Nephron progenitor cell (in vitro differentiated cells): ENCODE results near the gene SHISA4.

Experiments
- DNase-seq: peaks from one replicate; pipeline ENCODE4 v3.0.0; 2021
- H3K27ac Mint-ChIP-seq: 2 replicates; pipeline ENCODE4 v1.8.0; 2021; ENCODE audit warnings: mild to moderate bottlenecking, moderate library complexity, mixed read lengths
- H3K27me3 Mint-ChIP-seq: 2 replicates; pipeline ENCODE4 v1.8.0; 2021; ENCODE audit warnings: mild to moderate bottlenecking, low read depth, mixed read lengths; ENCODE audit not compliant: poor library complexity
- H3K36me3 Mint-ChIP-seq: 2 replicates; pipeline ENCODE4 v1.8.0; 2021; ENCODE audit warnings: low read depth, mixed read lengths
- H3K4me1 Mint-ChIP-seq: 2 replicates; pipeline ENCODE4 v1.8.0; 2021; ENCODE audit warnings: mixed read lengths
- H3K4me3 Mint-ChIP-seq: 2 replicates; pipeline ENCODE4 v1.8.0; 2021; ENCODE audit warnings: mild to moderate bottlenecking, moderate library complexity, mixed read lengths
- H3K9me3 Mint-ChIP-seq: 2 replicates; pipeline ENCODE4 v1.8.0; 2021; ENCODE audit warnings: mild to moderate bottlenecking, moderate library complexity, mixed read lengths
- CTCF ChIP-seq: fragments of 200-600 bp; sonication (generic); IDR thresholded peaks from 2 replicates; pipeline ENCODE4 v1.5.0; 2021; ENCODE audit warnings: antibody characterized with exemption

SHISA4 gene

GRCh38 chr1:201895120-201895665 is 6.5 kb downstream of the SHISA4 start:
- Mint-ChIP-seq H3K4me3 (no peak overlapping the region), H3K27me3 (peaks cover 28% of the 10 kb centered on the region), H3K27ac (no peak overlapping the region), H3K4me1 (peaks cover 47% of the 10 kb centered on the region), H3K9me3 (no peaks in the 10 kb centered on the region), H3K36me3 (peaks cover 22% of the 10 kb centered on the region)
- no peak for DNase-seq
- TF ChIP-seq CTCF, result no peak

GRCh38 chr1:201895913-201896807 is 7.5 kb downstream of the SHISA4 start:
- Mint-ChIP-seq H3K27me3 (peaks cover 27% of the 10 kb centered on the region), H3K4me1 (peaks cover 52% of the 10 kb centered on the region), H3K36me3 (peaks cover 28% of the 10 kb centered on the region), H3K9me3 (no peaks in the 10 kb centered on the region), H3K27ac (peak overlapping the region; percentile 19), H3K4me3 (no peak overlapping the region)
- DNase-seq, result peak; percentile 94
- peak; percentile 89 for TF ChIP-seq CTCF

- Mint-ChIP-seq H3K36me3 (peaks cover 28% of the 10 kb centered on the region), H3K27me3 (peaks cover 23% of the 10 kb centered on the region), H3K4me3 (no peak overlapping the region), H3K4me1 (peaks cover 46% of the 10 kb centered on the region), H3K9me3 (no peaks in the 10 kb centered on the region), H3K27ac (no peak overlapping the region)
- DNase-seq, result no peak
- TF ChIP-seq CTCF, result no peak
Measured at GRCh38 chr1:201896951-201897391, 8.3 kb downstream of the SHISA4 start.

GRCh38 chr1:201898240-201898894 is 9.7 kb downstream of the SHISA4 start:
- H3K4me3 Mint-ChIP-seq, result no peak overlapping the region
- H3K4me1 Mint-ChIP-seq, result peaks cover 50% of the 10 kb centered on the region
- TF ChIP-seq CTCF, result no peak
- no peak overlapping the region for H3K27ac Mint-ChIP-seq
- H3K36me3 Mint-ChIP-seq, result peaks cover 28% of the 10 kb centered on the region
- no peak for DNase-seq
- peaks cover 23% of the 10 kb centered on the region for H3K27me3 Mint-ChIP-seq
- H3K9me3 Mint-ChIP-seq, result no peaks in the 10 kb centered on the region

GRCh38 chr1:201898992-201899391 is 10.3 kb downstream of the SHISA4 start:
- Mint-ChIP-seq H3K4me3 (no peak overlapping the region), H3K27me3 (peaks cover 23% of the 10 kb centered on the region), H3K9me3 (no peaks in the 10 kb centered on the region), H3K4me1 (peaks cover 50% of the 10 kb centered on the region), H3K27ac (no peak overlapping the region), H3K36me3 (peaks cover 28% of the 10 kb centered on the region)
- no peak for TF ChIP-seq CTCF
- DNase-seq, result no peak
